Gastroesophageal sphincter (tissue), 4 donors: ENCODE data around the gene C1orf116. TPM values are rescaled to one million over a fixed set of nuclear protein-coding genes. Genes with fewer than 3 reads are reported as not detected.

Experiments
- ATAC-seq: fragments of 150-250 bp; one replicate; pipeline ENCODE4 v1.9.1; 2016; ENCODE audit warnings: mild to moderate bottlenecking, moderate library complexity
- H3K27ac ChIP-seq, 4 donors: fragments of 200-600 bp; sonication (generic) in 3 of 4; 1 replicate in 3 of 4; 2 replicates in 1 of 4; pipeline ENCODE4 v1.5.1; 2016 to 2019
- H3K27me3 ChIP-seq: fragments of 200-600 bp; sonication (generic); one replicate; pipeline ENCODE4 v1.5.1; 2019
- H3K36me3 ChIP-seq, 2 donors: fragments of 200-600 bp; sonication (generic); one replicate each; pipeline ENCODE4 v1.5.1; 2019; ENCODE audit warnings: control low read depth in 1 of 2
- H3K4me1 ChIP-seq, 3 donors: fragments of 200-600 bp; sonication (generic); 1 replicate in 2 of 3; 2 replicates in 1 of 3; pipeline ENCODE4 v1.5.1; 2016 to 2019; ENCODE audit warnings: control low read depth in 2 of 3
- H3K4me3 ChIP-seq, 2 donors: fragments of 200-600 bp; sonication (generic); one replicate each; pipeline ENCODE4 v1.5.1; 2019; ENCODE audit warnings: mild to moderate bottlenecking in 1 of 2, moderate library complexity in 1 of 2
- H3K9me3 ChIP-seq, 3 donors: fragments of 200-600 bp; sonication (generic); one replicate each; pipeline ENCODE4 v1.5.1; 2017 to 2019; ENCODE audit warnings: control low read depth in 2 of 3
- CTCF ChIP-seq, 4 experiments: fragments of 200-600 bp in 2 of 4; fragments of 450-650 bp in 2 of 4; sonication (generic) in 1 of 4; IDR thresholded peaks; one replicate each; pipeline ENCODE4 v1.5.1; 2017 to 2019; ENCODE audit warnings: antibody characterized with exemption in 4 of 4, mild to moderate bottlenecking in 2 of 4, moderate library complexity in 2 of 4
- EP300 ChIP-seq: sonication (generic); formaldehyde crosslinking; IDR thresholded peaks from one replicate; pipeline ENCODE4 v1.6.1; 2017; ENCODE audit warnings: antibody characterized with exemption, mild to moderate bottlenecking
- POLR2A ChIP-seq, 2 donors: fragments of 450-650 bp; IDR thresholded peaks; one replicate each; pipeline ENCODE4 v1.6.1; 2017; ENCODE audit warnings: antibody characterized with exemption in 2 of 2, mild to moderate bottlenecking in 2 of 2, moderate library complexity in 1 of 2
- POLR2AphosphoS5 ChIP-seq: sonication (generic); formaldehyde crosslinking; IDR thresholded peaks from one replicate; pipeline ENCODE4 v1.6.1; 2017; ENCODE audit warnings: antibody characterized with exemption
- WGBS, 2 donors: methylation state at CpG; one replicate each; pipeline ENCODE4 v1.1.5; 2018; ENCODE audit warnings: low coverage in 1 of 2; 5-methylcytosine and 5-hydroxymethylcytosine counted together
- total RNA-seq, 4 donors: library from RNA; depleted of rRNA; stranded (reverse); fragments of >200 nt; gene quantifications; one replicate each; pipeline ENCODE4 v1.1.0, GENCODE V29; 2016

Gene C1orf116
- total RNA-seq, 4 donors from 2014 or later: 0.19 to 3.7 (median 1.4) TPM; not detected in 1

GRCh38 chr1:207034208-207034607, 1.7 kb upstream of the C1orf116 start:
- Histone ChIP-seq H3K4me1 (no peaks in the 10 kb centered on the region), H3K9me3 (no peaks in the 10 kb centered on the region), H3K27ac (no peak overlapping the region), H3K4me3 (no peak overlapping the region), H3K36me3 (no peaks in the 10 kb centered on the region), H3K27me3 (peaks cover 23% of the 10 kb centered on the region)
- 82% methylated on average over 1 of the region's 1 CpG for WGBS, 2 donors
- TF ChIP-seq POLR2A (IDR thresholded peaks at IDR 0.05) (no peak), EP300 (no peak), POLR2AphosphoS5 (no peak), CTCF (IDR thresholded peaks at IDR 0.05) (no peak)
- no peak for ATAC-seq

GRCh38 chr1:207033302-207033701, 746 bp upstream of the C1orf116 start:
- H3K4me3 ChIP-seq: no peak overlapping the region
- H3K27me3 ChIP-seq: peaks cover 23% of the 10 kb centered on the region
- no peak for TF ChIP-seq POLR2A (IDR thresholded peaks at IDR 0.05)
- TF ChIP-seq POLR2AphosphoS5: no peak
- TF ChIP-seq EP300: no peak
- TF ChIP-seq CTCF (IDR thresholded peaks at IDR 0.05): no peak

GRCh38 chr1:207031632-207032264, 808 bp downstream of the C1orf116 start:
- Histone ChIP-seq H3K9me3 (no peaks in the 10 kb centered on the region), H3K36me3 (no peaks in the 10 kb centered on the region), H3K27ac (no peak overlapping the region), H3K4me3 (no peak overlapping the region), H3K4me1 (peaks cover 0 to 6% (median 0%) of the 10 kb centered on the region in 3 donors), H3K27me3 (peaks cover 23% of the 10 kb centered on the region)
- 77 to 84% methylated on average over 6 of the region's 7 CpGs for WGBS, 2 donors
- TF ChIP-seq CTCF (IDR thresholded peaks at IDR 0.05) (no peak), POLR2A (IDR thresholded peaks at IDR 0.05) (no peak), POLR2AphosphoS5 (no peak), EP300 (no peak)
- ATAC-seq: no peak

More at GRCh38 chr1:207033302-207033701, 746 bp upstream of the C1orf116 start:
- Histone ChIP-seq H3K9me3 (no peaks in the 10 kb centered on the region), H3K36me3 (no peaks in the 10 kb centered on the region), H3K27ac (no peak overlapping the region), H3K4me1 (no peaks in the 10 kb centered on the region)
- 70 to 93% methylated on average over 1 to 2 of the region's 2 CpGs for WGBS, 2 donors
- ATAC-seq: no peak

GRCh38 chr1:207031016-207031415, 1.5 kb downstream of the C1orf116 start:
- Histone ChIP-seq H3K4me1 (peaks cover 0 to 13% (median 0%) of the 10 kb centered on the region in 3 donors), H3K27me3 (peaks cover 23% of the 10 kb centered on the region), H3K36me3 (no peaks in the 10 kb centered on the region), H3K4me3 (no peak overlapping the region), H3K9me3 (no peaks in the 10 kb centered on the region), H3K27ac (no peak overlapping the region)
- no peak for ATAC-seq
- WGBS, 2 donors: 63 to 78% methylated on average over 1 of the region's 1 CpG
- TF ChIP-seq CTCF (IDR thresholded peaks at IDR 0.05): no peak
- no peak for TF ChIP-seq POLR2A (IDR thresholded peaks at IDR 0.05)

GRCh38 chr1:207030522-207031009, 2.0 kb downstream of the C1orf116 start:
- Histone ChIP-seq H3K4me3 (no peak overlapping the region), H3K36me3 (no peaks in the 10 kb centered on the region), H3K9me3 (no peaks in the 10 kb centered on the region), H3K27me3 (peaks cover 23% of the 10 kb centered on the region), H3K27ac (no peak overlapping the region), H3K4me1 (peaks cover 0 to 17% (median 4%) of the 10 kb centered on the region in 3 donors)
- no peak for TF ChIP-seq POLR2AphosphoS5
- TF ChIP-seq POLR2A (IDR thresholded peaks at IDR 0.05): no peak
- no peak for TF ChIP-seq CTCF (IDR thresholded peaks at IDR 0.05)
- no peak for TF ChIP-seq EP300
- no peak for ATAC-seq
- 70 to 73% methylated on average over 2 to 5 of the region's 5 CpGs for WGBS, 2 donors
